Measurements from ENCODE around the gene TRAF1. TPM values are rescaled to one million over a fixed set of nuclear protein-coding genes. Genes with fewer than 3 reads are reported as not detected.

The TRAF1 gene
- total and polyA plus RNA-seq, 4 donors: 3.9 to 23.1 (median 6.1) TPM

- no peak for TF ChIP-seq CTCF (IDR thresholded peaks at IDR 0.05; ENCODE audit: control extremely low read depth, extremely low read depth)
- H3K9me3 ChIP-seq (ENCODE audit: control insufficient read depth in 4 of 4, insufficient read depth in 3 of 4, low read length in 3 of 4): no peaks in the 10 kb centered on the region
- H3K36me3 ChIP-seq (ENCODE audit: control insufficient read depth in 4 of 4, insufficient read depth in 4 of 4, low read length in 4 of 4): peaks cover 0 to 5% (median 0%) of the 10 kb centered on the region in 4 donors
- ATAC-seq (ENCODE audit: insufficient read depth, low FRiP score): no peak
- WGBS, 2 donors: 91 to 93% methylated on average over 11 of the region's 11 CpGs
- no peak overlapping the region for H3K4me3 ChIP-seq
- no peaks in the 10 kb centered on the region for H3K27me3 ChIP-seq (ENCODE audit: control insufficient read depth in 3 of 3, insufficient read depth in 3 of 3, low read length in 2 of 3)
- H3K9ac ChIP-seq (ENCODE audit: insufficient read depth in 1 of 2, low read length in 2 of 2): no peak overlapping the region
- no peak overlapping the region for H3K27ac ChIP-seq (ENCODE audit: low read depth in 1 of 2, low read length in 1 of 2)
- H3K4me1 ChIP-seq (ENCODE audit: control insufficient read depth in 5 of 5, insufficient read depth in 5 of 5, low read length in 5 of 5): peaks cover 0 to under 1% (median 0%) of the 10 kb centered on the region in 5 donors
- no peak for DNase-seq
Measured at GRCh38 chr9:120904978-120905301, 21.7 kb downstream of the TRAF1 start.

GRCh38 chr9:120904061-120904977, 22.3 kb downstream of the TRAF1 start:
- Histone ChIP-seq H3K4me1 (ENCODE audit: control insufficient read depth in 5 of 5, insufficient read depth in 5 of 5, low read length in 5 of 5) (no peaks in the 10 kb centered on the region), H3K4me3 (no peak overlapping the region), H3K27me3 (ENCODE audit: control insufficient read depth in 3 of 3, insufficient read depth in 3 of 3, low read length in 2 of 3) (no peaks in the 10 kb centered on the region), H3K36me3 (ENCODE audit: control insufficient read depth in 4 of 4, insufficient read depth in 4 of 4, low read length in 4 of 4) (peaks cover 0 to 5% (median 0%) of the 10 kb centered on the region in 4 donors), H3K9me3 (ENCODE audit: control insufficient read depth in 4 of 4, insufficient read depth in 3 of 4, low read length in 3 of 4) (no peaks in the 10 kb centered on the region), H3K27ac (ENCODE audit: low read depth in 1 of 2, low read length in 1 of 2) (peak overlapping the region in 1 of 2 donors; percentile 11), H3K9ac (ENCODE audit: insufficient read depth in 1 of 2, low read length in 2 of 2) (no peak overlapping the region)
- WGBS, 2 donors: 86 to 88% methylated on average over 16 of the region's 16 CpGs
- ATAC-seq (ENCODE audit: insufficient read depth, low FRiP score): no peak
- TF ChIP-seq CTCF (IDR thresholded peaks at IDR 0.05; ENCODE audit: control extremely low read depth, extremely low read depth): no peak
- DNase-seq: no peak

DNA sequence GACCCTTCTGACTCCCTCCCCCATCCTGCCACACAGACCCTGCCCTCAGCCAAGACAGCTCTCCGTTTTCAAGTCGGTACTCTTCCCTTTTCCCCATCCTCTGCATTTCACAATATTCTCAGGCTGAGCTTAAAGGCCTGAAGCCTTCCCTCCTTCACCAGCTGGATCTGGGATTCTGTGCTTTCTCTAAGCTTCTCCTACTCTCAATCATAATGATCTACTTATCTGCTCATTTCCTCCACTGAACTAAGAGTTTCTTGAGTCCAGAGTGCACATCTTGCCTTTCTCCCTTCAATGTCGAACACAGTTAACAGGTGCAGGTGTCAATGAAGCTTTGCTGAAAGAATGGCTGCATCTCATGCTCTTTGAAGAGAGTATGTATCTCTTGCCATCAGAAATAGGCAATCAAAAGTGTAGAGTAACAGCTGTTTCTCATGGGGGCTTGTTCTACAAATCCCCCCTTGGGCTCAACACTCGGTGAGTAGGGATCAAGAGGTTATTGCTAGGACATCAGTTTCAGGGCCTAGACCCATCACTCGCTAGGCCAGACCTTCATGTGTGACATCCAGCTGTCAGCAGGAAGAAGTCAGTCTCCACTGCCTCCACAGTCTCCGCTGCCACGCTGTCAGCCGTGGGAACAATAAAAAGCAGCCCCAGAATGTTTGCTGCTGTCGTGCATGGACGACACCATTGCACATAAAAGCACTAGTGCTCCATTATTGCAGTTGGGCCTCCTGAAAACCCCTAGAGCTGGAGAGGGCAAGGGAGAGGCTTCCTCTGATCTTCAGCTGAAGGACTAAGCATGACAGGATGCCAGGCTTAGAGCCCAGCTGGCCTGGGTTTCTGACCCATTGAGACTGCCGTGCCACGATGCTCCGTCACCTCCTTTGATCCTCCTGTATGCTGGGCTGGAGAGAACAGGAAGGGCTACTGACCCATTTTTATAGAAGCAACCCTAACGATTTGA, 23.7 kb downstream of the TRAF1 start:
- 79 to 82% methylated on average over 14 of the region's 14 CpGs for WGBS, 2 donors
- Histone ChIP-seq H3K4me3 (no peak overlapping the region), H3K27me3 (ENCODE audit: control insufficient read depth in 3 of 3, insufficient read depth in 3 of 3, low read length in 2 of 3) (no peaks in the 10 kb centered on the region), H3K4me1 (ENCODE audit: control insufficient read depth in 5 of 5, insufficient read depth in 5 of 5, low read length in 5 of 5) (no peaks in the 10 kb centered on the region), H3K9me3 (ENCODE audit: control insufficient read depth in 4 of 4, insufficient read depth in 3 of 4, low read length in 3 of 4) (no peaks in the 10 kb centered on the region), H3K27ac (ENCODE audit: low read depth in 1 of 2, low read length in 1 of 2) (no peak overlapping the region), H3K9ac (ENCODE audit: insufficient read depth in 1 of 2, low read length in 2 of 2) (no peak overlapping the region), H3K36me3 (ENCODE audit: control insufficient read depth in 4 of 4, insufficient read depth in 4 of 4, low read length in 4 of 4) (no peaks in the 10 kb centered on the region)
- DNase-seq (peak in 1 of 3 donors; percentile 29), ATAC-seq (ENCODE audit: insufficient read depth, low FRiP score) (no peak)
- no peak for TF ChIP-seq CTCF (IDR thresholded peaks at IDR 0.05; ENCODE audit: control extremely low read depth, extremely low read depth)
